Hematopoietic multipotent progenitor cell treated with erythropoietin and hydrocortisone succinate and interleukin-3 and kit ligand, for 17 days (in vitro differentiated cells): ENCODE data around the gene CTBP2.
"Not testable (repeated sequence)": the region's sequence is repeated elsewhere in the genome, so short reads cannot be mapped to it uniquely, and the experiment has no call there.

Source experiments
- DNase-seq: peaks from one replicate; pipeline ENCODE4 v3.0.0-alpha.2; 2015; ENCODE audit warnings: low spot score

Gene CTBP2

DNA sequence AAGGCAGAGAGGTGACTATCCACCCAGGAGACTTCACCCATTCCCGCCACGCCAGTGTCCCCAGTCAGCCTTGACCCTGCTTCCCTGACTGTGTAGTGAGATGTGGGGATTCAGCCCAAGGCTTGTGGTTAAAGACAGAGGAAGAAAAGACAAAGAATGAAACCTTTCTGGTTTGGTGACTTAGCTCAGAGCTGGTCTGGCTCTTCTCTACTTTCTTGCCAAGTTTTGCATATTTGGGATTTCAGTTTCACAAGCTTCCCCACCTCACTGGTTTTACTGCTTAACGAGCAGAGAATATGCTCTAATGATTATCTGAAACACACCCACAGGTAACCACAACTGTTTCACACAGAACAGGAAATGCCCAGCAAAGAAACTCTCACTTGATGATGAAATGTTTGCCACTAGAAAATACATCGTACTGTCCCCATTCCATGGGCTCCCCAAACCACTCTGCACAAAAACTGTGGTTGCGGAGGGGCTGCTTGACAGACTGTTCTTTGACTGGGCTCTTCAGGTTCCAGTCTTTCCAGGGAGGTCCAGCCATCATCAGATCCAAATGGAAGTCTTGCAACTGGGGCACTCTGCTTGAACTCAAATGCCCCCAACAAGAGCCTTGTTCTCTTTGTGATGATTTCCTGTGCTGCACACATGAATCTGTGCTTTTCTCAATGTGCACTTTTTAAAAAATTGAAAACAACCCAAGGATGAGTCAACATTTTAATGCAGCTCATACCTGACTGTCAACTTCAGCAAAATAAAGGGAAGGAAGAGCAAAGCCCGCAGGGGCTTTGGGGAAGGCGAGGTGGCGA, 95.5 kb downstream of the CTBP2 start:
- DNase-seq: no peak

DNA sequence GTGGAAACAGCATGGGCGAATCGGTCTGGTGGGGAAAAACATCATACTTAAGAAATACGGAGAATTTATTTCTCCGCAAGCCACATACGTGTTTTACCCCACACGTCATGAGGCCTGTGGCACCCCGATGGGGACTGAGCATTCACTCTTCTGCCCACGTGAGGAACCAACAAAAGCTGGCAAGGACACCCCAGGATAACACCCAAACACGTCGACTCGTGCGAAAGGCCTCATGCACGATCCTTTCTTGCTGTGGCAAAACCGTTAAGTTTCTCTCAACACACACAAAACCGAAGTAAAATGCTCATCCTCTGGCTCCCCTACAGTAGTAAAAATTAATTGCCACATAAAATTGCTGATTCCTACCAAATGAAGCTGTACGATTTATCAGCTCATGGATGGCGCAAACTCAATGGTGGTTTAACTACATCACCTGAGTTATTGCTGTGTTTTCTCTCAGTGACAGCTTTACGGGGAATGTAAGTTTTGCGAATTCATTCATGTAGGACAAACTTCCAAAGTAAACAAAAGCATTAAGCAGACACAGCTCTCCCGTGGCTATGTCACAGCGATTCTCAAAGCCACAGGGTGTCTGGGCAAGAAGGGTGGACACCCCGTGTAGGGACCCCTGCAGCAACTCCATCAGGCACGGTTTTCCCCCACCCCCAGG, 97.0 kb downstream of the CTBP2 start:
- DNase-seq: no peak

DNA sequence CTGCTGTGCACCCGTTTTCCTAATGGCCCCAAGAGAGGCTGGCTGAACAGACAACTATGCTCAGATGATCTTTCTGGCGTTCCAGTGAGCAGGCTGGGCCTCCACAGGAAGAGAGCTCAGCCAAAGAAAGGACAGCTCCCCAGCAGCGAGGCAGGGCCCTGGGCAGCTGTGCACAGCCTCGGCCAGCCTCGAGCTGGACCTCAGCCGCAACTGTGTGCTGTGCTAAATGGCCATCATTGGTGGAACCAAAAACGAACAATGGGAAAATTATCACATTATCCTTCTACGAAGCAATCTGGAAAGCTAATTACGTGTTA, 97.5 kb downstream of the CTBP2 start:
- DNase-seq: no peak

DNA sequence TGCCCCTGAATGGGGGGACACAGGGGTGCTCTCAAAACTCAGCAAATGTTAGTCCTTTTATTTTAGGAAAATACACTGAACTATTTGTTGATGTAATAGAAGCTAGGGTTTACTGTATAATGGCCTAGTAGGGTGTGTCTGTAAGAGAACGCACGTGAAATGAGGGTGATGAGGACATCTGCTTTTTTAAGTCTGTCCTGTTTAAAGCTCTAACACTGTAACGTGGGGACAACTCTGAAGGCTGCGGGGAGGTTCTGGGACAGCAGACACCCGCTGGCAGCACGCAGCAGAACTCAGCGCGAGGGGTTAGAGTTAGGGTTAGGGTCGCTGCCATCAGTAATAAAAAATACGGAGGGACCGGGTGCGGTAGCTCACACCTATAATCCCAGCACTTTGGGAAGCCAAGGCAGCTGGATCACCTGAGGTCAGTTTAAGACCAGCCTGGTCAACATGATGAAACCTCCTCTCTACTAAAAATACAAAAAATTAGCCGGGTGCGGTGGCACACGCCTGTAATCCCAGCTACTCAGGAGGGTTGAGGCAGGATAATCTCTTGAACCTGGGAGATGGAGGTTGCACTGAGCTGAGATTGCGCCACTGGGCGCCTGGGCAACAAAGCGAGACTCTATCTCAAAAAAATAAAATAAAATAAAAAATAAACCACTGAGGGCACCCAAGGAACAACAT, 98.0 kb downstream of the CTBP2 start:
- DNase-seq: no peak

DNA sequence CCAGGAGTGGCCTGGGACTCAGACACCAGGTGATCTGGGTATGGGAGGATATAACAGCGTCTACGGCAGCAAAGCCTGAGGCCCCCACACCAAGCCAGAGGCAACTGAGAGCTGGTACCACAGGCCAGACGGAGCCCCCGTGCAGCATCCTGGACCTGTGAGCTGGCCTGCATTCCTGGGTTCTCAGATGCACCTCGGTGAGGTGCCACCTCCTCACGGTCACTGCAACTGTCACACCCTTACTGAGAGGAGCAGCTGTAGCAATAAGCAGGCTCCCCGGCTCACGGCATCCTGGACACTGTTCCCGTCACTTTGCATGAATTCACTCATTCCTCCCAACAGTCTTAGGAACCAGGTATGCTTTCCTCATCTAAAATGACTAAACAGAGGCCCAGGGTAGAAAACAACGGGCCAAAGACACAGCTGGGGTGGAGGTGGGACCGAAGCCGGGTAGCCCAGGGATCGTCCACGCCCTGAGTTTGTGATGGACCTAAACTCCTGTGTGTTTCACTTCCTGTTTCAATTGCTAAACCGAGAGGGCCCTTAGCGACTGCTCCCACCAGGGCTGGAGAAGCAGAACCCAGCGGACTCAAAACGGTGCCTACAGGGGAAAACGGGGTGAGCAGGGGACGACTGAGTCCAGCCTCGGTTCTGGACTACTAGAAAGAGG, 98.7 kb downstream of the CTBP2 start:
- DNase-seq: no peak

DNA sequence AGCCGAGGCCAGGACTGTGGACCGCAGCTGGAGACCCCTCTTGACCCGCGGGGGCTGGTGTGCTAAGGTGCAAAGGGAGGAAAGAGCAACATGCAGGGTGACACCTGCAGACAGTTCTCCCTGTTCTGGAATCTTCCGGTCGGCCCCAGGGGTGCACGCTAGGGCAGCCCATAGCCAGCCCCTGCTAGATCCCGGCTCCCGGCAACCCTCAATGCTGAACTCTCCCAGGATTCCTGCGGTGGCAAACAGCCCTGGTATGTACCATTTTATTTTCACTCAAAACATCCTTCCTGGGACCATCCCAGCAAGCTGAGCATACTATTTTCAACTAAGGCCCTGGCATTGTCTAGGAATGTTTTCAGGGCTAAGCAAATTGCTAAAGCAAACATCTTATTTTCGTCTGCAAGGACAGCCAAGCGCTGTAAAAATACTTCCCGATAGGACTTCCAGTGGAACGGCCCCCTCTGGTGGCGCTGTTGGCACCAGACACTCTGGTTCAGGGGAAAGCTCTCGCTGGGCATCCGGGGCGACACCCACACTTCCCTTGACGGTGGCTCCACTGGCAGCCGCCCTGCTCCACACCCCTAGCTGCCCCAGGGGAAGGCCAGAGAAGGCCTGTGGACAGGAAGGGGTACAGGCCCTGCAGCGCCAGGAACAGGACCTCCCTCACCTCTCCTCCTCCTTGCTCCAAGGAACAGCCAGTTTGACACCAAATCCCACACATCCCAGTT, 99.4 kb downstream of the CTBP2 start:
- DNase-seq: peak; percentile 81

DNA sequence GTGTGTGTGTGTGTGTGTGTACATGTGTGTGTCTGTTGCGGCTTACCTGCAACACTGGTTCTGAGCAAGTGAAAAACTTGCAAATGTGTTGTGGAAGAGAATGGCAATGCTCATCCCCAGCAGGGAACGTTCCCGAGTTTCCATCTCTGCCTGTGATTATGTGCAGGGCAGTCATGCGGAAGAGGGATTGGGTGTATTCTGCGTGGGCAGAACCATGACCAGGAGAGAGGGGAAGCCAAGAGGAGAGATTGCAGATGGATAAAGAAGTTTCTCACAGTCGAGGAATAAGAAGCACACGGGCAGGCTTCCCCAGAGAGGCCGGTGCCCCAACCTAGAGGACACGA, 99.9 kb downstream of the CTBP2 start:
- DNase-seq: no peak

DNA sequence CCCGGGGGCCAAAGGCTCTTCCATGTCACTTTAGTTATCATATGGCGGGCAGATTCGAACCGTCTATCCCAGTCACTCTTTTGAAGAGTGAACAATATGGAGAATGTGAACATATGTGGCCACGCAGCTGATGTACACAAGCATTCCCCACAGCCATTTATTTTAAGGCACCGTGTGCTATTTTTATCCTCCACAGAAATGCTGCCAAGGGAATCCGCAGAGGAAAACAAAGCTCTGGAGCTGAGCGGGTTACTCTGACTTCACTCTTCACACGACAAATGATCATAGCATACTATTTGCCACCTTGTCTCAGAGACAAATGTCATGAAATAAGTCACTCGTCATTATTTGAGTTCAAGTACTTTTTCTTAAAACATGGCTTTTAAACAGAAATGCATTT, 100.3 kb downstream of the CTBP2 start:
- DNase-seq: no peak

DNA sequence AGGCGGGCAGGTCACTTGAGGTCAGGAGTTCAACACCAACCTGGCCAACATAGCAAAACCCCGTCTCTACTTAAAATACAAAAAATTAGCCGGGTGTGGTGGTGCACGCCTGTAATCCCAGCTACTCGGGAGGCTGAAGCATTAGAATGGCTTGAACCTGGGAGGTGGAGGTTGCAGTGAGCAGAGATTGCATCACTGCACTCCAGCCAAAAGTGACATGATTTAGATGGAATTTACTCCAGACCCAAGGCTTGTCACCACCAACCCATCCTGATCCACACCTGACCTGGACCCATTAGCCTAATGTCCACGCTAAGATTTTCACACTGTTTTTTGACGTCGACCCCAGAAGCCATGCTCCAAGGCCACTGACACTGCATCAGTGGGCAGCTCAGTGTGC, 101.0 kb downstream of the CTBP2 start:
- DNase-seq: not testable (repeated sequence)

DNA sequence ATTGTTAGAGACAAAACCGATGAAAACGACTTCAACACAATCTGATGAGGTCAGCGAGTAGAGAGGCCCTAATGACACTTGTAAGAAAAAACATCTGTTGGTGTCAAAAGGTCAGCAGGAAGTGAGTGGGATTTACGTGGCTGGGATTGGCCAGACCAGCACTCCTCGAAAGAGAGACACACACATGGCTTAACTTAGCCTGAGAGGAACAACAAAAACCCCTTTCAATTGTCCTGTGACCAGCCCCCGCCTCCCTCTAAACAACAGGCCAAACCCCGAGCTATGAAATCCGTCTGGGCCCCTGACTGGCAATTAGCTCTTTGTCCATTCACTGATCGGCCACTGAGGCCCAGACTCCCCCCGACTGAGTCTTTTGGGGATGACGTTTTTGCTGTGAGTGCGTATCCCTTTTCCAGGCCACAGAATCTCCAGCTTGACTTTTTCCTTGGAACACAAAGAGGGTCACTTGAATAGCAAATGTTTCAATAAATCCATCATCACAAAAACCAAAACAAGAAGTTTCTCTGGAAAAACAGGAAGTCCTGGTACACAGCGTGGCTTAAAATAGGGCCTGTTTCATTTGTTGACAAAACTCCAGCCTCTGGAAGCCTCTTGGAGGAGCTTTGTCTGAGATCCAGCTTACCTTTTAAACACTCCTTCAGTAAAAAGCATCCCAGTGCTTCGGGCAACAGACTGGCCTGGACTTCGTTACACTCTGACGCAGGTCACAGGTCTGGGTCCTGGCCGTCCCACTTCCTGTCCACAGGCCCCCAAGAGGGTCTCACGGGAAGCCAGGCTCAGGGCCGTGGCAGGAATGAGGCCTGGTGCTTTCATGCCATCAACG, 103.0 kb downstream of the CTBP2 start:
- DNase-seq: no peak

DNA sequence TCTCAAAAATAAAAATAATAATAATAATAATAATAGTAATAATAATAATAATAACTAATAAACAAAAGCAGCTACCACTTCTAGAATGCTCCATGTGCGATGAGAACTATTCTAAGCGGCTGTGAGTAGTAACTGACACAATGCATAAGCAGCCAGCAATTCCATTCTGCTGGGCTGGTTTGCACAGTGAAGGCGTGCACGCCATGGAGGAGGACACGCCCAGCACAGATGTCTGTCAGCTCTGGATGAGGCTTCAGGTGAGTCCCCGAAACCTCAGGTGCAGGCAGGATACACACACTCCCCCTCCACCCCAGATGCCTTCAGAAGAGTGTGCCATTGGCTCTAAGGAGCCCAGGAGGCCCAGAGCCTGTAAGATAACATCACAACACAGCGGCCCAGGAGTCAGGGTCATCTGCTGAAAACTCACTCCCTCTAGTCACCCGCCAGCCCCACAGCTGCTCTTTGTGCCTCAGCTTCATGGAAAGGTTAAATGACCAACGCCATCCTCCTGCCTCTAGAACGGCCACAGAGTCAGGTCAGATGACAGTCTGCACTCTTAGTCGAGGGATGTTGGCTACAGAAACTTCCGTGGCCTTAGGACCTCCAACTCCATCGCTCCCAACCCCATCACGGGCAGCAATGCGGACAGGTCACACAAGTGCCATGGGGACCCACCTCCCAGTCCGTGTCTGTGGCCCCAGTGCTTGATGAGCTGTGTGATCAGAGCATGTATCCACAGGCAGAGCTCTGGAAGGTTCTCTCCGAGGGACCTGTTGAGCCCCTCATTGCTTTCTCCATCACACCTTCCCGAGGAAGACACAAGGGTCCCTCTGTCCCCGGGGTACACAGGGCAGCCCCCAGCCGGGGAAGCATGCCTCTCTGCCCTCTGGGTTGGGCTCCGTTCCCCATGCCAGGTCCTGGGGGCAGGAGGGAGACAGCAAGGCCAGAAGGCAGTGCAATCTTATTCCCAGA, 103.9 kb downstream of the CTBP2 start:
- no peak for DNase-seq

DNA sequence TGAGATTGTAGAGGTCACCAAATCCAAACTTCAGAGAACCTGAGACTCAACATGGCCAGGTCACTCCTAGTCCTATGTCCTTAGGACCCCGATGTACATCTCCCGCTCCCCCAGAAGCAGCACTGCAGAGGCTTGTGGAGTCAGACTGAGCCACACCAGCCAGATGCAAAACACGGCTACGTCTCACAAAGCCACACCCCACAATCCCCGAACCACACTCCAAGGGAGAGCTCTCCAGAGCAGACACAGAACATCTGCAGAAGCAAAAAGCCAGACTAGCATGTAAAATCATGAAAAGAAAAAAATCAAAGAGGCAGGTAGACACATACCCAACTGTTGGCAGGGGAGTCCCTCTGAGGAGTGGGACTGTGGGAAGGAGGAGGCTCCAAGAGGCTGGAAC, 104.9 kb downstream of the CTBP2 start:
- DNase-seq: no peak

DNA sequence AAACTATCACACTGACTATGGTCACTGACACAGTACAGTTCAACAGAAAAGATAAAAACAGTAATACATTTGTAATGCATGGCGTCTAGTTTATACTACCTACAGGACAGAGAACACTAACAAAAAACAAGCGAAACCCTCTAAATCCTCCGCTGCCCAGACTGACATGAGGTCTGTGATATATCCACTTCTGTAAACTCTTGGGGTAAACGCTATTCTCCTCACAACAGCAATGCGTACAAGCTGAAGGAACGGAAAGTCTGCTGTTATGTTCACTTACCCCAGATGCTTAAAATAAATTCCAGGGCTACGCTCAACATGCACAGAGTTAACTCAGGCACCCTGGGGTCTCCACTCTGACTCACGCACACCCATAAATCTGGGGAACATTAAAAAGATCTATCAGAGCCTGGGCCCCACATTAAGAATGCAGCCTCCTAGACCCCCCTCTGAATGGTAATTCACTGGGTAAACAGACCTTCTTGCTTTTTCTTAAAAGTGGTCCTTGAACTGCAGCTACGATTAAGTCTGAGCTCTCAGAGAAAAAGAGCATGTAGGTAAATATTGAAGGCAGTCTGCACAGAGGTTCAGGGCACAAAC, 105.6 kb downstream of the CTBP2 start:
- DNase-seq: no peak

DNA sequence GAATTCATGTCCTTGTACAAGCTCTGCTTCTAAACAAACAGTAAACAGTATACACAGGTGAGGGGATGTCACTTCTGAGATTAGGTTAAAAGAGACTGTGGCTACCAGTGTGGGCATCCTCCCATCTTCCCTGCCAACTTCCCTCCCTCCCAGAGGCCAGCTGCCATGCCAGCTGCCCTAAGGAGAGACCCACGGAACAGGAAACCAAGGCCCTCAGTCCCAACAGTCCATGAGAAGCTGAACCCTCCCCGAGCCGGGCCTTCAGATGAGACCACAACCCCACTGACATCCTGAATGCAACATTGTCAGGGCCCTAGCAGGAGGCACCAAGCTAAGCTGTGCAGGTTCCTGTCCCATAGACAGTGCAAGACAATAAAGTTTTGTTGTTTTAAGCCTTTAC, 106.1 kb downstream of the CTBP2 start:
- no peak for DNase-seq

DNA sequence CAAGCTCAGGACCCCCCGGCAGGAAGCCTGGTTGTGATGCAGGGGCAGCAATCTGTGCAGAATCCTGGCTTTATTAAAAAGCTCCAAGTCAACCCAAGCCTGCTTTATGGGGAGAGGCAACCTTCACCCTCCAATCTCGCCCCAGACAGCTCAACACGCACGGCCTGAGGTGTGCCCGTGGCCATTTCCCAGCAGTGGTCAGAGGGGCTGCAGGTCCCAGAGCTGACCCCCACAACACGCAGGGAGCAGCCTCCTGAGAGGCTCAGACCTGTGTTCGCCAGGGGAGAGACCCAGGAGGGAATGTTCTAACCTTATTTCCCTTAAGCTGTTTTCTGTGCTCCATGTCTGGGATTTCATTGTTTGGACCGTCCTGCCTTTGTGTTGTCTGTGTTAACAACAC, 108.2 kb downstream of the CTBP2 start:
- no peak for DNase-seq

DNA sequence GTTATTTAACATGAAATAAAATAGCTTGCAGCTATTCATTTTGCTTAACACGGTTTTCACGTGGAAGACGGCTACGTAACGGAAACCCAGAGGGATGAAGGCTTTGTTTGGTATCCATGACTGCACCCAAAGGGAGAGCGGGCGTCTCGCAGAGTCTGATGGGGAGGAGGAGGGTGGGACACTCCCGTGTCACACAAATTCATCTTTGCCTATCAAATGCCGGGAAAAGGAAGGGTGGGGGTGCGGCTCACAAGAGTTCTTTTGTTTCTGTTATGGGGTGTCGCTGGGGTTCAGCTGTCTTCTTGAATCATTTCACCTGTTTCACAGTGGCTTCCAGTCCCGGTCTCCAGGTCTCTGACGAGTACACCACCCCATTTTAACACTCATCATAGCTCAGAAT, 110.0 kb downstream of the CTBP2 start:
- no peak for DNase-seq

DNA sequence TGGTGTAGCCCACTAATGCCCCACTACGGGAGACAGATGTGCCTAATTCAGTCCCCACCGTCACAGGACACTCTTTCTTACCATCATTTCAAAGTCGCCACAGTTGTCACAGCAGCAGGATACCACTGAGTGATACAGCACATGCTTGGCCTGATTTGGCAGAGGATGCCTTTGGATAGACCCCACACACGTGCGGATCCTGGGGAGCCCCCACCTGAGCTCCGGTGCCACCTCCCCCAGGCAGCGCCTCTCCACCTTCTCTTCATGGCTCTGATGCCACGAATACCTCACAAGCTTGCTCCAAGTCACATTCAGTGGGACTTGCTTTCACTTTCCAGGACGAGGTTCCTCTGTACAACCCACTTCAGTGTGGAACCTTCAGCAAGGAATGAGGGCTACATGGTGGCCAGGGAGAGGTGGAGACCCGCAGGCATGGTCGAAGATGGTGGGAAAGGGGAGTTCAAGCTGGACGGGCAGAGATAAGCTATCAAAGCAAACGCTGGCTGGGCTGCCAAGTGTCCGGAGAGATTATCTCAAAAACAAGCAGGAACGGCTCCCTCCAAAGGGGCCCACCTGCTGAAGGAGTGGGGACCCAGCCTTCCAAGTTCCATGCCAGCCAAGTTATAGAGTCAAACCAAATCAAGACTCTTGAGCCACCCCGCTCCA, 111.0 kb downstream of the CTBP2 start:
- DNase-seq: peak; percentile 64

DNA sequence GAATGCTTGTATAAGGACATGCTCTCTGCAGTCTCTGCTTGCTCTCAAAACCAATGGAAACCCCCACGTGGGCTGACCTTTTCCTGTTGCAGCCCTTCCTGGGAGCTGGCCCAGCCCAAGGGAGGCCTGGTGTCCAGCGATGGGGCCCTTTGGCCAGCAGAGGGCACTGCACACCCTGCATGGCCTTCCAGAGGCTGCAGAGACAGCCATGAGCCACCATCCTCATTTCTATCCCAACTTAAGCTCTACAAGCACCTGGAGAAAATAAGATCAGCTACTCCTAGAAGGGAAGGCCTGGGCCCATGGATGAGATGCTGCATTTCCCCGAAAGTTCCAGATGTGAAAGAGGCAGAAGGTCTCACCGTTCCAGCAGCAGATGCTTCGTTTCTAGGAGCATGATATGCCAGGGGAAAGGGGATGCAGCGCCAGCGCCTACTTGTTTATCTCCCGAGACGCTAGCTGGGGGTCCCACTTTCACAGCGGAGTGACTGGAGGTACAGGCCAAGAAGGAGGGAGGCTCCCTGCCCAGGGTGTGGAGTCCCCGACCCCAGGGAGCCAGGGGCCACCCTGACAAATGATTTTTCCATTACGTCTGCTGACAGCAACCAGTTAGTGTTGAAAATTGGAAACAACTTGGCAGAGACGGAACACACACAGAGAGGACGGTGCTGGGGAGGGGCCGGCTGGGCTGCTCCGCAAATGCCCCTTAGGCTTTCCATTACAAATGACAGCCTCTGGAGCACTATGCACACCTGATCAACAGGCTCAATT, 112.1 kb downstream of the CTBP2 start:
- peak; percentile 90 for DNase-seq
